ENCODE measurements around the gene DCHS2. TPM values are rescaled to one million over a fixed set of nuclear protein-coding genes. Genes with fewer than 3 reads are reported as not detected.

The DCHS2 gene
- total and polyA plus RNA-seq, 2 of the 8 experiments (the other 6 are each of a cell fraction or from before 2014, with no cell fraction given) = 0.54 to 2.6 TPM

- Histone ChIP-seq H3K9me3 (ENCODE audit: insufficient read depth in 2 of 2, low read depth in 1 of 2, low read length in 1 of 2) (no peaks in the 10 kb centered on the region), H3K79me2 (ENCODE audit: control insufficient read depth in 1 of 2, insufficient read depth in 2 of 2, low read length in 2 of 2) (no peaks in the 10 kb centered on the region), H3K27ac (ENCODE audit: low read depth, low read length) (no peak overlapping the region), H3K9ac (replicated peaks in 1 of 4; ENCODE audit: extremely low read depth in 1 of 4, low read depth in 3 of 4, low read length in 3 of 4) (no peak overlapping the region), H2BK15ac (ENCODE audit: low read length) (no peak overlapping the region), H3K4me3 (ENCODE audit: extremely low read depth in 1 of 4, insufficient read depth in 2 of 4, low read depth in 3 of 4, low read length in 4 of 4) (no peak overlapping the region), H3K23me2 (ENCODE audit: low read depth, low read length) (no peaks in the 10 kb centered on the region; the same call in 1 of the 2 replicates), H4K5ac (ENCODE audit: insufficient read length, low read depth, low read length) (no peak overlapping the region), H2BK20ac (ENCODE audit: low read length) (no peak overlapping the region), H3K4me1 (replicated peaks in 1 of 4; ENCODE audit: control insufficient read depth in 3 of 4, insufficient read depth in 4 of 4, low read length in 3 of 4) (no peaks in the 10 kb centered on the region), H3K79me1 (ENCODE audit: low read depth, low read length) (no peaks in the 10 kb centered on the region), H2BK5ac (ENCODE audit: low read depth, low read length) (no peak overlapping the region), H2BK120ac (replicated peaks; ENCODE audit: low read depth, low read length) (no peak overlapping the region), H4K20me1 (replicated peaks in 1 of 2; ENCODE audit: control insufficient read depth in 1 of 2, insufficient read depth in 2 of 2, low read length in 2 of 2) (no peaks in the 10 kb centered on the region), H3K36me3 (ENCODE audit: control insufficient read depth in 2 of 4, insufficient read depth in 4 of 4, low read length in 3 of 4) (no peaks in the 10 kb centered on the region), H3K27me3 (replicated peaks in 1 of 4; ENCODE audit: control insufficient read depth in 3 of 4, extremely low read depth in 1 of 4, insufficient read depth in 3 of 4, low read length in 3 of 4) (no peaks in the 10 kb centered on the region), H3K56ac (replicated peaks; ENCODE audit: insufficient read length, low read depth, low read length) (no peak overlapping the region), H2AFZ (ENCODE audit: low read length) (no peak overlapping the region), H4K8ac (ENCODE audit: extremely low read depth, insufficient read depth, low read length) (no peak overlapping the region), H3K23ac (ENCODE audit: insufficient read length) (no peak overlapping the region), H3K14ac (ENCODE audit: insufficient read length) (no peak overlapping the region), H2BK12ac (ENCODE audit: low read depth, low read length) (no peak overlapping the region), H3K4ac (replicated peaks; ENCODE audit: insufficient read length, low read depth, low read length) (no peak overlapping the region), H2AK5ac (ENCODE audit: low read depth, low read length) (no peak overlapping the region), H3K18ac (ENCODE audit: extremely low read depth, low read length) (no peak overlapping the region), H4K91ac (replicated peaks; ENCODE audit: insufficient read length, low read length) (no peak overlapping the region), H3K4me2 (ENCODE audit: insufficient read depth in 1 of 2, low read depth in 2 of 2, low read length in 2 of 2) (no peak overlapping the region)
- ChIA-PET POLR2A (ENCODE audit: partially characterized antibody) (no interaction called here), CTCF (ENCODE audit: partially characterized antibody) (interaction anchor here (0.6 to 1.7 kb wide), 2 partner anchors 11 to 37 kb away, joined by 4 to 5 read pairs; no protein-coding TSS in a partner anchor)
- no peak for FAIRE-seq
- DNase-seq (ENCODE audit: low read depth in 1 of 2, low spot score in 2 of 2) = no peak
- WGBS, 2 experiments (ENCODE audit: extremely low coverage in 1 of 2, insufficient coverage in 1 of 2, insufficient read length in 1 of 2, insufficient replicate concordance in 2 of 2, low coverage in 1 of 2, low lambda C conversion rate in 2 of 2, missing lambda C conversion rate in 1 of 2) = 98% methylated on average over 2 of the region's 2 CpGs; no CpG with 5 or more reads in 1 of the 2 experiments
- TF ChIP-seq CEBPB (IDR thresholded peaks at IDR 0.05; ENCODE audit: low read depth, low read length) (no peak), CBX5 (IDR thresholded peaks at IDR 0.05; ENCODE audit: low read depth, low read length) (no peak), RBBP5 (IDR thresholded peaks at IDR 0.05; ENCODE audit: borderline replicate concordance, low read depth, low read length) (no peak)
Observed at GRCh38 chr4:154444958-154445357, 46.6 kb downstream of the DCHS2 start.

All from H1 (cell line).